Naive thymus-derived CD4-positive, alpha-beta T cell (primary cell): ENCODE data around the gene MAGEL2. TPM values are rescaled to one million over a fixed set of nuclear protein-coding genes. Genes with fewer than 3 reads are reported as not detected.

ENCODE experiments used
- ATAC-seq: fragments of 150-1000 bp; cut with Tn5 transposase; 2 replicates; pipeline ENCODE4 v1.10.0; 2021; ENCODE audit warnings: mild to moderate bottlenecking, moderate library complexity
- CTCF ChIA-PET: fragments of 350-600 bp; sonication (Branson Sonifier 250); formaldehyde crosslinking; loops from one replicate; lab custom pipeline; 2021; ENCODE audit warnings: antibody characterized with exemption; lab: Charles Lee
- POLR2A ChIA-PET: fragments of 350-600 bp; sonication (Branson Sonifier 250); formaldehyde crosslinking; loops from one replicate; lab custom pipeline; 2021; ENCODE audit warnings: antibody characterized with exemption, inconsistent platforms; lab: Charles Lee
- DNase-seq, 9 donors: peaks; one replicate each; pipeline versions ENCODE4 v3.0.0 to v3.0.0-alpha.2; 2020 to 2022; ENCODE audit warnings: mixed read lengths in 1 of 9
- H3K27ac ChIP-seq: one replicate; pipeline ENCODE4 v1.7.0; 2013; ENCODE audit warnings: mild to moderate bottlenecking, low read depth, low read length, moderate library complexity
- H3K27me3 ChIP-seq, 2 donors: one replicate each; pipeline ENCODE4 v1.7.0; 2013; ENCODE audit warnings: low read length in 2 of 2, mild to moderate bottlenecking in 2 of 2, moderate library complexity in 2 of 2; ENCODE audit not compliant: control insufficient read depth in 2 of 2, insufficient read depth in 2 of 2
- H3K36me3 ChIP-seq, 3 experiments: 1 replicate in 2 of 3; 2 replicates in 1 of 3; pipeline ENCODE4 v1.7.0; 2013; ENCODE audit warnings: low read length in 3 of 3, mild to moderate bottlenecking in 3 of 3, moderate library complexity in 1 of 3; ENCODE audit not compliant: insufficient read depth in 3 of 3, control insufficient read depth in 2 of 3
- H3K4me1 ChIP-seq, 2 donors: one replicate each; pipeline ENCODE4 v1.7.0; 2013; ENCODE audit warnings: low read length in 2 of 2, mild to moderate bottlenecking in 2 of 2, moderate library complexity in 1 of 2; ENCODE audit not compliant: control insufficient read depth in 2 of 2, insufficient read depth in 2 of 2
- H3K4me3 ChIP-seq: 2 replicates; pipeline ENCODE4 v1.7.0; 2013; ENCODE audit warnings: mild to moderate bottlenecking, low read length
- H3K9me3 ChIP-seq, 3 experiments: 1 replicate in 2 of 3; 2 replicates in 1 of 3; pipeline ENCODE4 v1.7.0; 2013; ENCODE audit warnings: low read length in 3 of 3; ENCODE audit not compliant: control insufficient read depth in 2 of 3
- H3K27ac Mint-ChIP-seq, 9 donors: one replicate each; pipeline ENCODE4 v1.8.0; 2020 to 2022; ENCODE audit warnings: mixed read lengths in 9 of 9, mild to moderate bottlenecking in 8 of 9, moderate library complexity in 5 of 9, inconsistent platforms in 2 of 9
- H3K27me3 Mint-ChIP-seq, 5 donors: one replicate each; pipeline ENCODE4 v1.8.0; 2021 to 2022; ENCODE audit warnings: mixed read lengths in 5 of 5, mild to moderate bottlenecking in 1 of 5
- H3K36me3 Mint-ChIP-seq, 5 donors: one replicate each; pipeline ENCODE4 v1.8.0; 2020 to 2022; ENCODE audit warnings: mixed read lengths in 5 of 5, mild to moderate bottlenecking in 3 of 5, inconsistent platforms in 1 of 5
- H3K4me1 Mint-ChIP-seq, 7 donors: one replicate each; pipeline ENCODE4 v1.8.0; 2020 to 2022; ENCODE audit warnings: mixed read lengths in 7 of 7, mild to moderate bottlenecking in 3 of 7, inconsistent platforms in 1 of 7
- H3K4me3 Mint-ChIP-seq, 10 donors: one replicate each; pipeline ENCODE4 v1.8.0; 2020 to 2022; ENCODE audit warnings: mild to moderate bottlenecking in 10 of 10, mixed read lengths in 10 of 10, moderate library complexity in 6 of 10, inconsistent platforms in 2 of 10
- H3K9me3 Mint-ChIP-seq, 11 donors: one replicate each; pipeline ENCODE4 v1.8.0; 2020 to 2022; ENCODE audit warnings: mixed read lengths in 11 of 11, mild to moderate bottlenecking in 4 of 11, inconsistent platforms in 1 of 11, moderate library complexity in 1 of 11
- intact Hi-C, 2 donors: fragments of 100-400 bp; cut with micrococcal nuclease; formaldehyde crosslinking; loops; one replicate each; pipeline ENCODE4 v1.15.1; 2023
- polyA plus RNA-seq, 2 donors: library from polyadenylated mRNA; unstranded; fragments of 300-500 nt; fragmentation: Illumina TruSeq; gene quantifications; one replicate each; pipeline ENCODE4 v1.2.3, GENCODE V29; 2021
- total RNA-seq, 6 experiments: library from RNA in 5 of 6; stranded (reverse) in 5 of 6; gene quantifications; 1 replicate in 5 of 6; 2 replicates in 1 of 6; pipeline ENCODE4 v1.2.3 and lab custom pipeline; 2021 to 2026

The MAGEL2 gene
- total and polyA plus RNA-seq, 7 experiments from 2014 or later, result not detected

GRCh38 chr15:23646165-23647000 lies 1.3 kb downstream of the MAGEL2 start:
- CTCF ChIA-PET, result no interaction called here
- POLR2A ChIA-PET, result no interaction called here
- no peak for DNase-seq

GRCh38 chr15:23645371-23646164 lies 2.1 kb downstream of the MAGEL2 start:
- ChIA-PET POLR2A (no interaction called here), CTCF (no interaction called here)
- H3K4me3 ChIP-seq, result no peak overlapping the region
- H3K4me3 Mint-ChIP-seq, result peak overlapping the region in 1 of 10 donors; percentile 65
- peaks cover 0 to 1% (median 0%) of the 10 kb centered on the region in 11 donors for H3K9me3 Mint-ChIP-seq
- no peaks in the 10 kb centered on the region for H3K27me3 ChIP-seq
- H3K36me3 ChIP-seq, result no peaks in the 10 kb centered on the region
- H3K27ac ChIP-seq, result no peak overlapping the region
- DNase-seq, result no peak
- H3K4me1 Mint-ChIP-seq, result no peaks in the 10 kb centered on the region
- H3K27me3 Mint-ChIP-seq, result peaks cover 7 to 33% (median 20%) of the 10 kb centered on the region in 5 donors
- H3K36me3 Mint-ChIP-seq, result no peaks in the 10 kb centered on the region
- no peaks in the 10 kb centered on the region for H3K4me1 ChIP-seq
- no peaks in the 10 kb centered on the region for H3K9me3 ChIP-seq
- intact Hi-C loops, result no loop called here
- ATAC-seq, result no peak
- no peak overlapping the region for H3K27ac Mint-ChIP-seq

More at GRCh38 chr15:23646165-23647000, 1.3 kb downstream of the MAGEL2 start:
- Histone ChIP-seq H3K4me3 (no peak overlapping the region), H3K4me1 (no peaks in the 10 kb centered on the region), H3K27ac (no peak overlapping the region), H3K36me3 (no peaks in the 10 kb centered on the region), H3K9me3 (no peaks in the 10 kb centered on the region), H3K27me3 (no peaks in the 10 kb centered on the region)
- Mint-ChIP-seq H3K27ac (no peak overlapping the region), H3K4me3 (no peak overlapping the region), H3K36me3 (no peaks in the 10 kb centered on the region), H3K9me3 (peaks cover 0 to under 1% (median 0%) of the 10 kb centered on the region in 11 donors), H3K27me3 (peaks cover 7 to 33% (median 19%) of the 10 kb centered on the region in 5 donors), H3K4me1 (no peaks in the 10 kb centered on the region)
- intact Hi-C loops, result no loop called here
- ATAC-seq, result no peak

- DNase-seq, result no peak
- Mint-ChIP-seq H3K27ac (no peak overlapping the region), H3K27me3 (peaks cover 7 to 33% (median 20%) of the 10 kb centered on the region in 5 donors), H3K36me3 (no peaks in the 10 kb centered on the region), H3K9me3 (peaks cover 0 to 1% (median 0%) of the 10 kb centered on the region in 11 donors), H3K4me1 (no peaks in the 10 kb centered on the region), H3K4me3 (peak overlapping the region in 1 of 10 donors; percentile 65)
- Histone ChIP-seq H3K27ac (no peak overlapping the region), H3K27me3 (no peaks in the 10 kb centered on the region), H3K36me3 (no peaks in the 10 kb centered on the region), H3K4me1 (no peaks in the 10 kb centered on the region), H3K9me3 (no peaks in the 10 kb centered on the region), H3K4me3 (no peak overlapping the region)
- intact Hi-C loops, result loop anchor here in 1 of 2 donors (5.0 kb wide), 1 partner anchor 1857 kb away; no protein-coding TSS in a partner anchor
- ChIA-PET CTCF (no interaction called here), POLR2A (no interaction called here)
- ATAC-seq, result no peak
Observed at GRCh38 chr15:23644829-23645228, 2.8 kb downstream of the MAGEL2 start.

- DNase-seq, result peak in 5 of 9 donors; percentile 9 to 32 (median 18)
- ChIA-PET POLR2A (no interaction called here), CTCF (interaction anchor here (1.2 kb wide), 2 partner anchors 1861 to 1863 kb away, joined by 3 to 4 read pairs; no protein-coding TSS in a partner anchor)
- intact Hi-C loops, result loop anchor here (1.0 to 5.0 kb wide), 3 partner anchors 236 to 1860 kb away; no protein-coding TSS in a partner anchor
- Mint-ChIP-seq H3K27ac (no peak overlapping the region), H3K4me1 (no peaks in the 10 kb centered on the region), H3K4me3 (no peak overlapping the region), H3K36me3 (no peaks in the 10 kb centered on the region), H3K27me3 (peaks cover 0 to 20% (median 6%) of the 10 kb centered on the region in 5 donors), H3K9me3 (peaks cover 0 to 1% (median 0%) of the 10 kb centered on the region in 11 donors)
- ATAC-seq, result no peak
- Histone ChIP-seq H3K4me1 (no peaks in the 10 kb centered on the region), H3K27me3 (no peaks in the 10 kb centered on the region), H3K36me3 (no peaks in the 10 kb centered on the region), H3K27ac (no peak overlapping the region), H3K9me3 (no peaks in the 10 kb centered on the region), H3K4me3 (no peak overlapping the region)
Observed at GRCh38 chr15:23642413-23643044, 5.1 kb downstream of the MAGEL2 start.

GRCh38 chr15:23634181-23634580 lies 13.5 kb downstream of the MAGEL2 start:
- Mint-ChIP-seq H3K9me3 (no peaks in the 10 kb centered on the region), H3K4me1 (no peaks in the 10 kb centered on the region), H3K27me3 (peaks cover 0 to 17% (median 7%) of the 10 kb centered on the region in 5 donors), H3K4me3 (no peak overlapping the region), H3K27ac (no peak overlapping the region), H3K36me3 (no peaks in the 10 kb centered on the region)
- intact Hi-C loops, result no loop called here
- Histone ChIP-seq H3K9me3 (no peaks in the 10 kb centered on the region), H3K4me3 (no peak overlapping the region), H3K36me3 (no peaks in the 10 kb centered on the region), H3K27me3 (no peaks in the 10 kb centered on the region), H3K27ac (no peak overlapping the region), H3K4me1 (no peaks in the 10 kb centered on the region)
- DNase-seq, result no peak
- CTCF ChIA-PET, result no interaction called here
- POLR2A ChIA-PET, result no interaction called here
- no peak for ATAC-seq

GRCh38 chr15:23629234-23629805 lies 18.3 kb downstream of the MAGEL2 start:
- Mint-ChIP-seq H3K4me1 (no peaks in the 10 kb centered on the region), H3K9me3 (peaks cover 0 to 4% (median 0%) of the 10 kb centered on the region in 11 donors), H3K27me3 (peaks cover 0 to 38% (median 24%) of the 10 kb centered on the region in 5 donors), H3K36me3 (no peaks in the 10 kb centered on the region), H3K4me3 (no peak overlapping the region), H3K27ac (no peak overlapping the region)
- no peaks in the 10 kb centered on the region for H3K36me3 ChIP-seq
- DNase-seq (no peak), ATAC-seq (no peak)
- H3K4me3 ChIP-seq, result no peak overlapping the region
- no peaks in the 10 kb centered on the region for H3K9me3 ChIP-seq
- ChIA-PET CTCF (interaction anchor here (1.7 kb wide), 1 partner anchor 10 kb away, joined by 4 read pairs; no protein-coding TSS in a partner anchor), POLR2A (no interaction called here)
- no peak overlapping the region for H3K27ac ChIP-seq
- no peaks in the 10 kb centered on the region for H3K4me1 ChIP-seq
- H3K27me3 ChIP-seq, result no peaks in the 10 kb centered on the region
- intact Hi-C loops, result no loop called here
